Lower lobe of right lung (tissue), 2 donors: Measurements from ENCODE around the gene CABLES1. TPM values are rescaled to one million over a fixed set of nuclear protein-coding genes. Genes with fewer than 3 reads are reported as not detected.

Experiments used
- ATAC-seq, 2 donors: fragments of 200-7000 bp; cut with Tn5 transposase; one replicate each; pipeline ENCODE4 v1.9.1; 2020 to 2022; ENCODE audit warnings: mild to moderate bottlenecking in 2 of 2, moderate library complexity in 2 of 2
- DNase-seq: peaks from one replicate; pipeline ENCODE4 v3.0.0-alpha.2; 2020
- H3K27ac ChIP-seq: fragments of 200-600 bp; one replicate; pipeline ENCODE4 v1.8.0; 2022
- H3K27me3 ChIP-seq: fragments of 200-600 bp; one replicate; pipeline ENCODE4 v1.8.0; 2022; ENCODE audit warnings: low read depth
- H3K36me3 ChIP-seq: fragments of 200-600 bp; one replicate; pipeline ENCODE4 v1.8.0; 2022; ENCODE audit warnings: mild to moderate bottlenecking
- H3K4me1 ChIP-seq: fragments of 200-600 bp; one replicate; pipeline ENCODE4 v1.8.0; 2022
- H3K4me3 ChIP-seq: fragments of 200-600 bp; one replicate; pipeline ENCODE4 v1.8.0; 2022; ENCODE audit warnings: mild to moderate bottlenecking
- H3K9me3 ChIP-seq: fragments of 200-600 bp; one replicate; pipeline ENCODE4 v1.8.0; 2022
- CTCF ChIP-seq: fragments of 200-600 bp; IDR thresholded peaks from one replicate; pipeline ENCODE4 v1.8.0; 2022; ENCODE audit warnings: antibody characterized with exemption, mild to moderate bottlenecking
- intact Hi-C: fragments of 100-400 bp; cut with DNase I; formaldehyde crosslinking; loops from one replicate; pipeline ENCODE4 v1.11.0; 2022
- total RNA-seq: library from RNA; stranded (reverse); fragmentation: NEBNext Ultra II Directional; extraction: Animal tissue kit (Norgen Biotek cat#: 25700); gene quantifications from one replicate; pipeline ENCODE4 v1.2.1, GENCODE V29; 2021
- donor health status: DM: no; HTN: yes; CAD: no; lungs with severe emphysema.

The CABLES1 gene
- total RNA-seq, 1 donor from 2014 or later, result 44.2 TPM

- Histone ChIP-seq H3K4me1 (peaks cover 59% of the 10 kb centered on the region), H3K4me3 (no peak overlapping the region), H3K36me3 (no peaks in the 10 kb centered on the region), H3K27me3 (peaks cover 6% of the 10 kb centered on the region), H3K9me3 (no peaks in the 10 kb centered on the region), H3K27ac (peak overlapping the region; percentile 76)
- DNase-seq, result no peak
- no peak for ATAC-seq
- intact Hi-C loops, result no loop called here
- TF ChIP-seq CTCF, result no peak
These were observed 7.1 kb downstream of the CABLES1 start for GRCh38 chr18:23142251-23142929.

GRCh38 chr18:23143016-23143814 lies 7.9 kb downstream of the CABLES1 start:
- no peak for TF ChIP-seq CTCF
- Histone ChIP-seq H3K36me3 (no peaks in the 10 kb centered on the region), H3K4me3 (no peak overlapping the region), H3K9me3 (no peaks in the 10 kb centered on the region), H3K27ac (peak overlapping the region; percentile 76), H3K27me3 (no peaks in the 10 kb centered on the region), H3K4me1 (peaks cover 55% of the 10 kb centered on the region)
- DNase-seq, result peak; percentile 76
- ATAC-seq, result peak; percentile 76 to 87
- intact Hi-C loops, result no loop called here

GRCh38 chr18:23143815-23144261 lies 8.6 kb downstream of the CABLES1 start:
- H3K27me3 ChIP-seq, result no peaks in the 10 kb centered on the region
- TF ChIP-seq CTCF, result no peak
- no peak overlapping the region for H3K4me3 ChIP-seq
- intact Hi-C loops, result no loop called here
- ATAC-seq (peak; percentile 61 to 67), DNase-seq (peak; percentile 71)
- peaks cover 49% of the 10 kb centered on the region for H3K4me1 ChIP-seq
- no peaks in the 10 kb centered on the region for H3K9me3 ChIP-seq
- H3K27ac ChIP-seq, result peak overlapping the region; percentile 76
- H3K36me3 ChIP-seq, result no peaks in the 10 kb centered on the region

GRCh38 chr18:23144640-23145039 lies 9.4 kb downstream of the CABLES1 start:
- Histone ChIP-seq H3K9me3 (no peaks in the 10 kb centered on the region), H3K27ac (peak overlapping the region; percentile 76), H3K36me3 (no peaks in the 10 kb centered on the region), H3K4me3 (no peak overlapping the region), H3K27me3 (no peaks in the 10 kb centered on the region), H3K4me1 (peaks cover 44% of the 10 kb centered on the region)
- no peak for ATAC-seq
- DNase-seq, result no peak
- TF ChIP-seq CTCF, result no peak
- intact Hi-C loops, result no loop called here

- Histone ChIP-seq H3K27me3 (no peaks in the 10 kb centered on the region), H3K36me3 (no peaks in the 10 kb centered on the region), H3K9me3 (no peaks in the 10 kb centered on the region), H3K4me1 (peaks cover 39% of the 10 kb centered on the region), H3K27ac (no peak overlapping the region), H3K4me3 (no peak overlapping the region)
- no peak for ATAC-seq
- no peak for DNase-seq
- intact Hi-C loops, result no loop called here
- TF ChIP-seq CTCF, result no peak
These were observed 10.3 kb downstream of the CABLES1 start for GRCh38 chr18:23145621-23146020.
